ENCODE data around the gene UVRAG.

GRCh38 chr11:76147106-76147740 lies 332.2 kb downstream of the UVRAG start:
- TF ChIP-seq CTCF (IDR thresholded peaks at IDR 0.05; ENCODE audit: low read length) (no peak), EZH2 (optimal IDR thresholded peaks at IDR 0.05; ENCODE audit: low read depth, low read length) (no peak), EZH2phosphoT487 (IDR thresholded peaks at IDR 0.05; ENCODE audit: low read length) (no peak)
